HepG2 (cell line): ENCODE measurements around the gene MGST2. TPM values are rescaled to one million over a fixed set of nuclear protein-coding genes. Genes with fewer than 3 reads are reported as not detected.
A peak's percentile ranks its signal among the peaks of the same experiment; 100 is the strongest.

Experiments
- AKAP8 ChIP-seq: sonication (generic); formaldehyde crosslinking; IDR thresholded peaks from 2 replicates; pipeline ENCODE4 v1.5.1; 2020; ENCODE audit warnings: mild to moderate bottlenecking, missing genetic modification reagents
- ATF6 ChIP-seq: sonication (generic); formaldehyde crosslinking; conservative IDR thresholded peaks from 2 replicates; pipeline ENCODE4 v1.4.0; 2020; ENCODE audit warnings: missing genetic modification reagents
- PAF1 ChIP-seq: IDR thresholded peaks from 2 replicates; pipeline ENCODE4 v1.6.1; 2016; ENCODE audit warnings: missing genetic modification reagents, missing compliant biosample characterization
- U2AF1 ChIP-seq: fragments of 200-400 bp; formaldehyde crosslinking; optimal IDR thresholded peaks from 2 replicates; pipeline ENCODE3; 2017; ENCODE audit warnings: mild to moderate bottlenecking, low read depth, low read length
- ZBTB40 ChIP-seq, 2 experiments: fragments of 450-650 bp in 1 of 2; sonication (generic) in 1 of 2; formaldehyde crosslinking in 1 of 2; IDR thresholded peaks; 2 replicates each; pipeline versions ENCODE4 v1.6.1 to v1.8.0; 2016 to 2022; ENCODE audit warnings: antibody characterized with exemption in 1 of 2, mild to moderate bottlenecking in 1 of 2, missing genetic modification reagents in 1 of 2
- ZKSCAN8 ChIP-seq: IDR thresholded peaks from 2 replicates; pipeline ENCODE4 v1.6.1; 2016; ENCODE audit warnings: borderline replicate concordance, missing genetic modification reagents, missing compliant biosample characterization
- ZNF570 ChIP-seq: sonication (generic); formaldehyde crosslinking; IDR thresholded peaks from 2 replicates; pipeline ENCODE4 v1.4.0; 2020; ENCODE audit warnings: mild to moderate bottlenecking, missing genetic modification reagents, borderline replicate concordance
- ZNF713 ChIP-seq: sonication (generic); formaldehyde crosslinking; IDR thresholded peaks from 2 replicates; pipeline ENCODE4 v1.4.0; 2020; ENCODE audit warnings: mild to moderate bottlenecking, missing genetic modification reagents
- ZSCAN22 ChIP-seq: sonication (generic); formaldehyde crosslinking; IDR thresholded peaks from 2 replicates; pipeline ENCODE4 v1.4.0; 2020; ENCODE audit warnings: mild to moderate bottlenecking, missing genetic modification reagents
- polyA plus RNA-seq, 8 experiments: library from polyadenylated mRNA; depleted of rRNA in 3 of 8; stranded (reverse) in 7 of 8; unstranded in 1 of 8; fragments of >200 nt; fragmentation: Illumina TruSeq in 4 of 8; extraction: Trizol in 4 of 8; gene quantifications; 2 replicates each; pipeline versions ENCODE4 v1.2.1 to v1.2.3, GENCODE V29; 2011 to 2016; ENCODE audit warnings: low read depth in 4 of 8, missing spikeins in 1 of 8, mixed read lengths in 1 of 8; ENCODE audit not compliant: insufficient read depth in 1 of 8
- total RNA-seq, 5 experiments: library from RNA; depleted of rRNA; stranded (reverse); fragments of >200 nt; fragmentation: Illumina TruSeq; extraction: Trizol; gene quantifications; 2 replicates each; pipeline ENCODE4 v1.2.3, GENCODE V29; 2016; ENCODE audit warnings: low read depth in 1 of 5
- TF ChIP-seq, protein P1 (sequence below): sonication (generic); formaldehyde crosslinking; IDR thresholded peaks from 2 replicates; pipeline ENCODE4 v1.4.0; 2020; ENCODE audit warnings: missing genetic modification reagents, mild to moderate bottlenecking, borderline replicate concordance
- TF ChIP-seq, protein P2 (sequence below): IDR thresholded peaks from 2 replicates; pipeline ENCODE4 v1.6.1; 2016; ENCODE audit warnings: missing compliant biosample characterization, missing genetic modification reagents, borderline replicate concordance

MGST2 gene
- total and polyA plus RNA-seq, 2 of the 13 experiments (the other 11 are each of a cell fraction or from before 2014, with no cell fraction given), result 205 to 416 TPM

DNA sequence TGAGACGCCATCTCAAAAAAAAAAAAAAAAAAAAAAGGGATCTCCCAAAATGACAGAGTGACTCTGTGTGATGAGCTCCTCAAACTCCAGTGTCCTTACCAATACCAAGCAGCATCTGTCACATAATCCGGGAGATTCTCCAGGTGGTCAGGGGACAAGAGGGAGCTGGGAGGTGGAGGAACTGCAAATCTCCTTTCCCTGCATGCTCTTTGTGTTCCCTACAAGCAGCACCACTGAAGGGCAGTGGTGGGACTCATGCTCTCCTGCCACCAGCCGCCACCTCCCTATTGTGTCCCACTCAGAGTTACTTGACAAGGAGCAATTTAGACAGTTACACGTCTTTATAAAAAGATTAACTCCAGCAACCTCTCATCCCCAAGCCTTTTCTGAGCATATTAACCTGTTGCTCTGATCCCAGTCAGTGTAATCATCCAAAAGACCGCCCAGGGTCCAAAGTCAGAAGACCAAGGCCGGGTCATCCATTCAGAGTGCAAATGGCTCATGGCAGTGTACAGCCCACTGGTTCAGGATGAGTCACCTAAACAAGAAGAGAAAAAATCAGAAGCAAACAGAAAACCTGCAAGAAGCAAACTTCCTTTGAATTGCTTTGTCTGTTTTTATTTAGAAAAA, 23.6 kb downstream of the MGST2 start (continued):
- TF ChIP-seq, protein P1, sequence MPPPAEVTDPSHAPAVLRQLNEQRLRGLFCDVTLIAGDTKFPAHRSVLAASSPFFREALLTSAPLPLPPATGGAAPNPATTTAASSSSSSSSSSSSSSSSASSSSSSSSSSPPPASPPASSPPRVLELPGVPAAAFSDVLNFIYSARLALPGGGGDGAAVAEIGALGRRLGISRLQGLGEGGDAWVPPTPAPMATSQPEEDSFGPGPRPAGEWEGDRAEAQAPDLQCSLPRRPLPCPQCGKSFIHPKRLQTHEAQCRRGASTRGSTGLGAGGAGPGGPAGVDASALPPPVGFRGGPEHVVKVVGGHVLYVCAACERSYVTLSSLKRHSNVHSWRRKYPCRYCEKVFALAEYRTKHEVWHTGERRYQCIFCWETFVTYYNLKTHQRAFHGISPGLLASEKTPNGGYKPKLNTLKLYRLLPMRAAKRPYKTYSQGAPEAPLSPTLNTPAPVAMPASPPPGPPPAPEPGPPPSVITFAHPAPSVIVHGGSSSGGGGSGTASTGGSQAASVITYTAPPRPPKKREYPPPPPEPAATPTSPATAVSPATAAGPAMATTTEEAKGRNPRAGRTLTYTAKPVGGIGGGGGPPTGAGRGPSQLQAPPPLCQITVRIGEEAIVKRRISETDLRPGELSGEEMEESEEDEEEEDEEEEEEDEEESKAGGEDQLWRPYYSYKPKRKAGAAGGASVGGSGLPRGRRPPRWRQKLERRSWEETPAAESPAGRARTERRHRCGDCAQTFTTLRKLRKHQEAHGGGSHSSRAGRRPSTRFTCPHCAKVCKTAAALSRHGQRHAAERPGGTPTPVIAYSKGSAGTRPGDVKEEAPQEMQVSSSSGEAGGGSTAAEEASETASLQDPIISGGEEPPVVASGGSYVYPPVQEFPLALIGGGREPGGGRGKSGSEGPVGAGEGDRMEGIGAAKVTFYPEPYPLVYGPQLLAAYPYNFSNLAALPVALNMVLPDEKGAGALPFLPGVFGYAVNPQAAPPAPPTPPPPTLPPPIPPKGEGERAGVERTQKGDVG (CRISPR knock-in tag), result no peak
- TF ChIP-seq, protein P2, sequence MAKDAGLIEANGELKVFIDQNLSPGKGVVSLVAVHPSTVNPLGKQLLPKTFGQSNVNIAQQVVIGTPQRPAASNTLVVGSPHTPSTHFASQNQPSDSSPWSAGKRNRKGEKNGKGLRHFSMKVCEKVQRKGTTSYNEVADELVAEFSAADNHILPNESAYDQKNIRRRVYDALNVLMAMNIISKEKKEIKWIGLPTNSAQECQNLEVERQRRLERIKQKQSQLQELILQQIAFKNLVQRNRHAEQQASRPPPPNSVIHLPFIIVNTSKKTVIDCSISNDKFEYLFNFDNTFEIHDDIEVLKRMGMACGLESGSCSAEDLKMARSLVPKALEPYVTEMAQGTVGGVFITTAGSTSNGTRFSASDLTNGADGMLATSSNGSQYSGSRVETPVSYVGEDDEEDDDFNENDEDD (CRISPR knock-in tag), result no peak
- TF ChIP-seq ZNF570 (CRISPR knock-in tag), result no peak
- TF ChIP-seq ATF6 (CRISPR knock-in tag), result 0 out of 2 replicates have a peak, but pooled peaks have one; percentile 55
- no peak for TF ChIP-seq AKAP8 (CRISPR knock-in tag)
- TF ChIP-seq ZBTB40 (IDR thresholded peaks at IDR 0.05), result no peak
- no peak for TF ChIP-seq ZBTB40 (CRISPR knock-in tag; IDR thresholded peaks at IDR 0.05)
- peak; percentile 88 for TF ChIP-seq ZKSCAN8 (CRISPR knock-in tag)
- TF ChIP-seq ZSCAN22 (CRISPR knock-in tag), result no peak
- TF ChIP-seq U2AF1, result no peak
- no peak for TF ChIP-seq PAF1 (CRISPR knock-in tag)
- no peak for TF ChIP-seq ZNF713 (CRISPR knock-in tag)
